ENCODE results near the gene C19orf44.

C19orf44 gene

DNA sequence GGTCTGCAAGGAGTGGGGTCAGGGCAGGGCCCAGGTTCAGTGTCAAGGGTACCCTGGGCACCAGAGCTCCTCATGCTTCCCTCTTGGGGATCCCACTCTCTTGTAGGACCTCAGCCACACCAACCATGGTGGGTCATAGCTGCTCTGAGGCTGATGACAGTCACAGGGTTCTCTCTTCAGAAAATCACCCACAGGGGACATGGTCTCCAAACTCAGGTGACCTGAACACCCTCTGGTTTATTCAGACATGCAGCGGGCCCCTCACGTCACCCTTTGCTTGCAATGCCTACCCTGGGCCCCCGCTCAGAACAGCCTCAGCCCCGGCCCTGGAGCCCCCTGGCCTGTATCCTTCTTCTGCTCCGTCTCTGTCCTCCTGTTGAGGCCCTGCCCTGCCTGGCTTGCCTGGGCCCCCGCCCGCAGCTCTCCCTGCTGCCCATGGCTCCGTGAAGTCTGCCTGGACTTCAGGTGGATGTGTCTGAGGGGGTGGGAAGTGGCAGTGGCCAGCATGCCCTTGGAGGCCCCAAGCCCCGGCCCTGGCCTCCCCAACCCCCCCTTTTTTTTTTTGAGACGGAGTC, 25.6 kb downstream of the C19orf44 start:
- TF ChIP-seq, protein P1, sequence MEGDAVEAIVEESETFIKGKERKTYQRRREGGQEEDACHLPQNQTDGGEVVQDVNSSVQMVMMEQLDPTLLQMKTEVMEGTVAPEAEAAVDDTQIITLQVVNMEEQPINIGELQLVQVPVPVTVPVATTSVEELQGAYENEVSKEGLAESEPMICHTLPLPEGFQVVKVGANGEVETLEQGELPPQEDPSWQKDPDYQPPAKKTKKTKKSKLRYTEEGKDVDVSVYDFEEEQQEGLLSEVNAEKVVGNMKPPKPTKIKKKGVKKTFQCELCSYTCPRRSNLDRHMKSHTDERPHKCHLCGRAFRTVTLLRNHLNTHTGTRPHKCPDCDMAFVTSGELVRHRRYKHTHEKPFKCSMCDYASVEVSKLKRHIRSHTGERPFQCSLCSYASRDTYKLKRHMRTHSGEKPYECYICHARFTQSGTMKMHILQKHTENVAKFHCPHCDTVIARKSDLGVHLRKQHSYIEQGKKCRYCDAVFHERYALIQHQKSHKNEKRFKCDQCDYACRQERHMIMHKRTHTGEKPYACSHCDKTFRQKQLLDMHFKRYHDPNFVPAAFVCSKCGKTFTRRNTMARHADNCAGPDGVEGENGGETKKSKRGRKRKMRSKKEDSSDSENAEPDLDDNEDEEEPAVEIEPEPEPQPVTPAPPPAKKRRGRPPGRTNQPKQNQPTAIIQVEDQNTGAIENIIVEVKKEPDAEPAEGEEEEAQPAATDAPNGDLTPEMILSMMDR (IDR thresholded peaks at IDR 0.05; ENCODE audit: low read depth, low read length), result no peak
- in situ Hi-C loops (cut with HindIII; ENCODE audit: low sequenced_read_pairs), result no loop called here
- no peak for DNase-seq (ENCODE audit: low read depth, low spot score)
- no peak overlapping the region for H3K4me3 ChIP-seq (ENCODE audit: low read depth, low read length)

DNA sequence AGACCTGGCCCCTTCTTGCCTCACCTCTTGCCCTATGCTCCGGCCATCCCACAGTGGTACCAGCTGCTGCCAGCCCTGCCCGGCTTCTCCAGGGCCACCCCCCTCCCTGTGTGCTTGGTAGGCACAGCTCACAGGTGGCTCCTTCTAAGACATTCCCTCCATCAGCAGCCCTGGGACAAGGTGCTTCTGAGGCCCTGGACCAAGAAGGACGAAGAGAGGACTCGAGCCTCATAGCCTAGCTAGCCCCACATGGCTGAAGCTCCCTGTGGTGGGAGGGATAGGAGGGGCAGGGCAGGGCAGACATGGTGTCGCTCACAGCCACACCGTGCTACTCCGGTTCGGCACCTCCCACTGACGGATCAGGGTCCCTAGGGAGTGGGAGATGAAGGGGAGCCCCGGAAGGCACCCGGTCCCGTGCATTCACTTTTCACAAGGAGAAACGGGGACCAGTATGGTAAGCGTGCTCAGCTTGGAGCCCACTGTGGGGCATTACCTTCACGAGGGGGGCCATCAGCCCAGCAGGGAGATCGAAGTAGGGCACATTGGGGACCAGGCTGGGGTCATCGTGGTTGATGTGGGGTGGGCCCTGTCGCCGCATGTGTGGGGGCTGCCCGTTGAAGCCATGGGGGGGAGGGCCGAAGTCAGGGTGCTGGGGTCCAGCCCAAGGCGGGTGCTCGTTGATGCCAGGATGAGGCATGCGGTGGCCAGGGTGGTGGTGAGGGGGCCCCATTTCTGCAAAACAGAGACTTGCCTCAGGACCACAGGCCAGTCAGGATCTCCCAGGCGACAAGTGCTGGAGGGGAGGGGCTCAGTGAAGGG, 26.6 kb downstream of the C19orf44 start:
- no peak for DNase-seq (ENCODE audit: low read depth, low spot score)
- in situ Hi-C loops (cut with HindIII; ENCODE audit: low sequenced_read_pairs), result no loop called here
- TF ChIP-seq, protein P1 (IDR thresholded peaks at IDR 0.05; ENCODE audit: low read depth, low read length), result no peak
- H3K4me3 ChIP-seq (ENCODE audit: low read depth, low read length), result no peak overlapping the region

DNA sequence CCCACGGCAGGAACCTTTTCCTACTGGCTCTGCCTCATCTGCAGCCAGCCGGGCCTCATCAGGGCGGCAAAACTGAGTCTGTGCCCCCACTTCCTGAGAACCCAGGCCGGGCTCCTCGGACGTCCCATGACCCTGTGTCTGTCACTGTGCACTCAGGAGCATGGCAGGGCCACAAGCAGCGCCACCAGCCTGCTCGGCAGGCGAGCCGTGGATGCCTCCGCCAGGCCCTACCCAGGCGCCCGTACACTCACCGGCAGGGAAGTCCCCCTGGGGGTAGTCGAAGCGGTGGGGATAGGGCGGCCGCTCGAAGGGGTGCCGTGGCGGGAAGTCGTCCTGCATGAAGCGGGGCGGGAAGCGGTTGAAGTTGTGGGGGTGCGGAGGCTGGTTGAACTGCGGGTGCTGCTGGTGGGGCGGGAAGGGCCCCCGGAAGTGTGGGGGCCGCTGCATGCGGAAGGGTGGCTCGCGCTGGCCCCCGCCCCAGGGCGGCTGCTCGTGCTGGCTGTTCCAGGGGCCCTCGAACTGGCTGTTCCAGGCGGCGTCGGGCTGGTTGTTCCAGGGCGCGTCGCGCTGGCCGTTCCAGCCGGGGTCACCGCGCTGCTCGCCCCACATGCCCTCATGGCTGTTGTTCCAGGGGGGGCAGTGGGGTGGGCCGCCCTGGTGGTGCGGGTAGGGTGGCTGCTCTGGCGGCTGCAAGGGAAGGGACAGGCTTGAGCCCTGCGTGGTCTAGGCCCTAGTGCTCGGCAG, 29.0 kb downstream of the C19orf44 start:
- in situ Hi-C loops (cut with HindIII; ENCODE audit: low sequenced_read_pairs), result no loop called here
- TF ChIP-seq, protein P1 (IDR thresholded peaks at IDR 0.05; ENCODE audit: low read depth, low read length), result no peak
- no peak for DNase-seq (ENCODE audit: low read depth, low spot score)
- H3K4me3 ChIP-seq (ENCODE audit: low read depth, low read length), result no peak overlapping the region

DNA sequence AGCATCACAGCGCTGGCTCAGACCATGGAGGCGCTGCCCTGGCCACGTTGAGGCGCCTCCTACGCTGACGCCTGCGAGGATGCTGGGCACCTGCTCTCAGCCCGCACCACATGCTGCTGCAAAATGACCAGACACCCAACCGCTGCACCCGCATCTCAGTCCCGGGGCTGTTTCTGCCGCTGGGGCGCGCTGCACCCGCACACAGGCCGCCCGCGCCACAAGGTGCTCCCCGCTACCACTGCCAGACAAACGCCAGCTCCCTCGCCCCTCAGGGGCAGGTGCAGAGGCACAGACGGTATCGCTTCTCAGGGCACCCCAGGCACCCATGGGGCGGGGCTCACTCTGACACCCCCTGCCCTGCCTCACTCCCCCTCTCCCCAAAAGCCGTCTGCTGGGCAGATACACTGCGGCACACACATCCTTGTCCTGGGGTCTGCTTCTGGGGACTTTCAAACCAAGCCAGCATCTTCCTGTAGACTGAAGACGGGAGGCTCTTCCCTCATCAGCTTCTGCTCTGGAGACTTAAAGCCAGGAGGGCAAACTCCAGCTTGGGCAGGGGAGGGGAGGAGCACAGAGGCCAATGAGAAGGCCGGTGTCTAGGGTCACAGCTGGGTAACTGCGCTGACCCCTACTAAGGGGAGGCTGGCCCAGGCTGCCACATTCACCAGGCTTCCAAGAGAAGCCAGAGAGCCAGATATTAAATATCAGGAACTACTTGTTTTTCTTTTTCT, 29.7 kb downstream of the C19orf44 start:
- in situ Hi-C loops (cut with HindIII; ENCODE audit: low sequenced_read_pairs), result no loop called here

DNA sequence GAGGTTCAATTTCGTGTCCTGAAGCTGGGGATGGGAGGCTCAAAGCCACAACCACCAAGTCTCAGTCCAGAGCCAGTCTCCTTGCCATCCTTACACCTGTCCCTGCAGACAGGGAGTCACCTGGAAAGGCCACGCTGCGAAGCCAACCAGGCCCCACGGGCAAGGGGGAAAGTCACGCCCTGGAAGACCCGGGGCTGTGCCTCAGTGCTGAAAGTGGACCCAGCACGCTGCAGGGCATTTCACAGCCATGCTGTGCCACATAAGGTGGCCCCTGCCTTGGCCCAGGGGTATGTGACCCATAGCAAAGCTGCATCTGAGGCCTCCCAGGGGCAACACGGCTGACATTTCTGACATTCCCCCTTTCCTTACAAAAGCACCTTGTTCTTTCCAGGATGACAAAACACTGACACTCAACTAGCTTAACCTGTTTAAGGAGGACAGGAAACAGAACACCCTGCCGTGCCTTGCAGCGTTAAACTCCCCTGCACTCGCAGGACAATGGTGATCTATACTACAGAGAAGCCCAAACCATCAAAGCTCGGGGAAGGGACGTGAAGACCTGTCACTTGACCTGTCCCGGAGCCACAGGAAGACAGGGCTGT, 31.2 kb downstream of the C19orf44 start:
- in situ Hi-C loops (cut with HindIII; ENCODE audit: low sequenced_read_pairs), result no loop called here
- no peak overlapping the region for H3K4me3 ChIP-seq (ENCODE audit: low read depth, low read length)
- DNase-seq (ENCODE audit: low read depth, low spot score), result no peak
- TF ChIP-seq, protein P1 (IDR thresholded peaks at IDR 0.05; ENCODE audit: low read depth, low read length), result no peak

More for the DNA sequence above, 29.7 kb downstream of the C19orf44 start:
- no peak for DNase-seq (ENCODE audit: low read depth, low spot score)
- no peak overlapping the region for H3K4me3 ChIP-seq (ENCODE audit: low read depth, low read length)
- TF ChIP-seq, protein P1 (IDR thresholded peaks at IDR 0.05; ENCODE audit: low read depth, low read length), result no peak

Measured in astrocyte of the spinal cord (primary cell).